ENCODE results near the gene FADS1.

Gene FADS1

DNA sequence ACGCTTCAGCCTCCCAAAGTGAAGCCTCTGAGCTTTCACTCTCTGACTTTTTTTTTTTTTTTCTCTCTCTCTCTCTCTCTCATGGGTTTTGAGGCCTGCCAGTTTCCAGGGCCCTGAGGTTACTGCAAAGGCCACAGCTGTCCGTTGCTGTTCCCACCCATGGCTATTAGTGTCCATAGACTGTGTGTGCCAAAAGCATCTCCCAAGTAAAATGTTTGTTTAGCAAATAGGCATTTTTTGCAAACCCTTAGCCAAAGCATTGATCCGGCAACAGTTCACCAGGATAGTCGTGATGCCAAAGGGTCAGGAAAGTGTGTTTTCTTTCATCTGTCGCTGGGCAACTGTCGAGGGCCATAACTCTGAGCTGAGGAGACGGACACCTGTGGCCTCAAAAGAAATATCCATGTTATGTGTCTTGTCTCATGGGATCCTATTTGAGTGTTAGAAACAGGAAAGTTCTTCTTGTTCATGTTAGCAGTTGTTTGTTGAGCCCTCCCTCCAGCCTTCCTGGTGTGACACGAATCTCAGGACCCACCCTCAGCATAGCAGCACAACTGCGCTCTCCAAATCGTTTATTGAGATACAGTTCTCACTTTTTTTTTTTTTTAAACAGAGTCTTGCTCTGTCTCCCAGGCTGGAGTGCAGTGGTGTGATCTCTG lies 29.7 kb upstream of the FADS1 start:
- no peak for DNase-seq

DNA sequence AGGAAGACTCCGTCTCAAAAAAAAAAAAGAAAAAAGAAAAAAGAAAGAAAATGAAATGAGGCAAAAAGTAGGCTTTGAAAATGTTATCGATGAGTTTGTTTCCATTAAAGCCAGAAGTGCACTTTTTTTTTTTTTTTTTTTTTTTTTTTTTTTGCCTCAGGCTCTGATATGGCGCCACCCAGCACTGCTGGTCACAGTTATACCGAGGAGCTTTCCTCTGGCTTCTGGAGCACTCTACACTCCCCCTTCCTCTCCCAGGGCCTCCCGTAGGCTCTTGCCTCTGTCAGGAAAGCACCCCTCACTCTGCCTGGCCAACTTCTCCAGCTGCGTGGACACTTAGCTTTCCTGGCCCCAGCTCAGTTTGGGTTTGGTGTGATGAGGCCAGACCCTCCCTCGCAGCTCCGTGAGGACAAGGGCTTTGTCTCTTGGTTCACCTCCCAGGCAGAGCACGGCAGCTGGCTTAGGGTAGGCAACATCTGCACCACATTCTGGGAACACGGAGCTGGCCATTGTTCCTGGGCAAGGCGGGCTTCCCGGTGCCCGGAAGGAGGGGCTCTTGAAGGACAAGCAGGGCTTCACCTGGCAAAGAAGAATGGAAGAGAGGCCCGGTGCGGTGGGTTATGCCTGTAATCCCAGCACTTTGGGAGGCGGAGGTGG lies 28.2 kb upstream of the FADS1 start:
- no peak for DNase-seq

DNA sequence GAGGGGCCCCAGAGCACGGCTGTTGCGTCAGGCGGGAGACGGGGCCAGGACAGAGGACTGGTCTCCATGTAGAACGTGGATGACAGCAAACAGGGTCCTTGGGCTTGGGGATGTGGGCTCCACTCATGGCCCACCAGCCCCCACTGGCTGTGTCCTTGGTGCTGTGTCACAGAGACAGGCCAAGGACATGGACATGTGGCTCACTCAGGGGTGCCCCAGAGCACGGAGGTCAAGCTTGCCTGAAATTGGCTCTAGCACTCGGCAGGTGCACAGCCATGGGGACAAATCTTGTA lies 25.7 kb upstream of the FADS1 start:
- DNase-seq = no peak

DNA sequence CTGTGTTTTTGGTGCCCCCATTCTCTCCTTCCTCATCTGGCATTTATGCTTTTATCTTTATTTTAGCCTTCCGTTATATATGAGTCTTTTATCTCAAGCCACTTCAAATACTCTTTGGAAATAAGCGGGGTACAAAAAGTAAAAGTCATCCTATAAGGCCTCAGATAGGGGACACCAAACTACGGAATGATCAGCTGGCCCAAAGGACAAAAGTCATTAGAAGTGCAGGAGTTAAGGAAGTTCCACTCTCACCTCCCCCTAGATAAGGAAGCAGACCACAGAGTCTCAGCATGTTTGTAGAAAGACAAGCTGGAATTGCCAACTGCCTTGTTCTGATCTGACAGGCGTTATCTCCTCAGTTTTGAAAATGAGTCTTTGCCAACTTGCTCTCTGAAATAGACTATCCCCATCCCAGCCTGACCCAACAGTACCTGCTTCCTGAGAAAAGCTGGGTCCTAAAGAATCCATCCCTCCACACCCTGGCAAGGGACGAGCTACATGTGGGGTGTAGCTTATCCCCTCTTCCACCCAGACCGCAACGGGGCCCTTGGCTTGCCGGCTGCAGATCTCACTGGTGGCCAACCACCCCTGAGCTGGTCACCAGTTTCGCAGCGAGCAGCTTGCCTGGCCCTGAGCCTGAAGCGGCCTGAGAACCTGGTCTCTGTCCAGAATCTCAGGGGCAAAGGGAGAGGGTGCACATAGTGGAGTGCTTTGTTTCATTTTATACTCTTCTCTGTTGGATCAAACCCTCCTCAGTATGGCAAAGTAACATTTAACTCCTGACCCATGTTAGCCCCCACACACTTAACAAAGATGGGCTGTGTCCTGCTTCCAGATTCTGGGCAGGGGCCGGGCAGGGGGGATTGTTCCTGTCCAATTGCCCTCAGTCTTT lies 25.1 kb upstream of the FADS1 start:
- peak in 36 of 56 donors; percentile 9 to 75 (median 36) for DNase-seq

DNA sequence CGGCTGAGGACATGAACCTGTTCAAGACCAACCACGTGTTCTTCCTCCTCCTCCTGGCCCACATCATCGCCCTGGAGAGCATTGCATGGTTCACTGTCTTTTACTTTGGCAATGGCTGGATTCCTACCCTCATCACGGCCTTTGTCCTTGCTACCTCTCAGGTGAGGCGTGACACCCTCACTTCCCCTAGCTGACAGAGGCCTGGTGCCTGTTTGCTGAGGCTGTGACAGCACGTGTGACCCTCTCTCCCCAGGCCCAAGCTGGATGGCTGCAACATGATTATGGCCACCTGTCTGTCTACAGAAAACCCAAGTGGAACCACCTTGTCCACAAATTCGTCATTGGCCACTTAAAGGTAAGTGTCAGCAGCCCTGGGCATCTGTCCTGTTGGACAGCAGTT lies 23.6 kb upstream of the FADS1 start:
- no peak for DNase-seq

DNA sequence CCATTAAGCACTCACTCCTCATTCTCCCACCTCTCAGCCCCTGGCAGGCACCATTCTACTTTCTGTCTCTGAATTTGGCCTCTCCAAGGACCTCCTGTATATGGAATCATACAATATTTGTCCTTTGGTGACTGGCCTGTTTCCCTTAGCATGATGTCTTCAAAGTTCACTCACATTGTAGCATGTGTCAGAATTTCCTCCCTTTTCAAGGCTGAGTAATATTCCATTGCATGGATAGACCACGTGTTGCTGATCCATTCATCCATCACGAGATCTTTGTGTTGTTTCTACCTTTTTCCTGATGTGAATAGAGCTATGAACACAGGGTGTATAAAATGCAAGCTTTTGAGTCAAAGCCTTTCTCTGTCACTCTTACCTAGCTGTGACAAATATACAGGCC lies 22.9 kb upstream of the FADS1 start:
- no peak for DNase-seq

DNA sequence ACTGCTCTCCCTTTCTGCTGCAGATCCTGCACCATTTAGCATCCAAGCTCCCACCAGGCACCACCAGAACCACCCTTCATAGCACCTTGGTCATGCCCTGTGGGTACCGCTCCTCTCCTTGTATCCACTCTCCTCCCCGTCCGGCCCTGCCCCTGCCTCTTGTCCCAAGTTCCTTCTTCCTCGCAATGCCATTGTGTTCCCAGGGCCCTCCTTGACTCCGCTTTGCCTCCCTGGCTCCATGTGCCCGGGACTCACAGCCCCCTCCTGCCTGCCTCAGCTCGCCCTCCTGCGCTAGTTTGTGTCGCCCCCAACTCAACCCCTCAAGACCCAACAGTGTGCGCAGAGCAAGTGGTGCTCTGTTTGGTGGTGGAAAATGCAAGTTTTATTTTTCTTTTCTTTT lies 22.1 kb upstream of the FADS1 start:
- DNase-seq = no peak

DNA sequence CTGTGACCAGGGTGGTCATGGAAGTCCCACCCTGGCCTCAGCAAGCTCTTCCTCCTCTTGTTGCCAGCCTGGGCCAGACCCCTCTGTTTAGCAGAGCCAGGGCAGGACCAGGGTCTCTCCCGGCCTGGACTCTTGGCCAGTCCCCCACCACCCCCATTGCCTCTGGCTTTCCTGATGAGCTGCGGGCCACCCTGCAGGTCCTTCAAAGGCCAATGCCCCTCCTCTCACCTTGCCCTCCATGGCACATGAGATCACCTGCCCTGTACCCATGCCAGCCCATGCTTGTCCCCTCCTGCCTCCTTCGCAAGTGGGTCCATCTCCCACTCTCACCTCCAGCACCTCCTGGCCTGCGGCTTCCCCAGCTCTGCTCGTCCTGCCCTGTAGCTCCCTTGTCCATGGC lies 21.7 kb upstream of the FADS1 start:
- DNase-seq = no peak

DNA sequence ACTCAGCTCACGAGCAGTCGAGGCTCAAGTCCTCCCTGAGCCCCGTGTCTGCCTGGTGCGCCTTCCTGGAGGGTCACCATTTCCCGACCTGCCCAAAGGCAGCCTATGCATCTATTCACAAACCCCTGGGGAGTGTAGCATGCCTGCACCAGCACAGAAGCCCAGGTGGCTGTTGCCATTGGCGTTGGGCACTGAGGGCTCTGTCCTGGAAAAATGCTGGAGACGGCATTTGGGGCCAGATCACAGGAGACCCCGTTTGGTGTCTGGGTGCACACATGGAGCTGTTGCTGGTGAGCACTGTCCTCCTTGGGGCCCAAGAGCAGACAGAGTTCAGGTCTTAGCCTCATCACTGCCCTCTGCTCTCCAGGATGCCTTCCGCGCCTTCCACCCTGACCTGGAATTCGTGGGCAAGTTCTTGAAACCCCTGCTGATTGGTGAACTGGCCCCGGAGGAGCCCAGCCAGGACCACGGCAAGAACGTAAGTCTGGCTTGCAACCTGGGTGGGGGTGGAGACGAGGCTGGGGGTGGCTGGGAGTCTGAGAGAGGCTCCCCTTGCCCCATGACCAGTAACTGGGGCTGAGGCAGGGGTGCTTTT lies 20.7 kb upstream of the FADS1 start:
- DNase-seq = no peak

DNA sequence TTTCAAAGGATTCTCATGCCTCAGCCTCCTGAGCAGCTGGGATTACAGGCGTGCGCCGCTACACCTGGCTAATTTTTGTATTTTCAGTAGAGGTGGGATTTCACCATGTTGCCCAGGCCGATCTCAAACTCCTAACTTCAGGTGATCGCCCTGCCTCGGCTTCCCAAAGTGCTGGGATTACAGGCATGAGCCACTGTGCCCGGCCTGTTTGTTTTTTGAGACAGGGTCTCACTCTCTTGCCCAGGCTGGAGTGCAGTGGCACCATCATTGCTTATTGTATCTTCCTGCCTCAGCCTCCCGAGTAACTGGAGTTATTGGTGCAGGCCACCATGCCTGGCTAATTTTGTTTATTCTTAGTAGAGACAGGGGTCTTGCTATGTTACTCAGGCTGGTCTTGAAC lies 19.4 kb upstream of the FADS1 start:
- no peak for DNase-seq

DNA sequence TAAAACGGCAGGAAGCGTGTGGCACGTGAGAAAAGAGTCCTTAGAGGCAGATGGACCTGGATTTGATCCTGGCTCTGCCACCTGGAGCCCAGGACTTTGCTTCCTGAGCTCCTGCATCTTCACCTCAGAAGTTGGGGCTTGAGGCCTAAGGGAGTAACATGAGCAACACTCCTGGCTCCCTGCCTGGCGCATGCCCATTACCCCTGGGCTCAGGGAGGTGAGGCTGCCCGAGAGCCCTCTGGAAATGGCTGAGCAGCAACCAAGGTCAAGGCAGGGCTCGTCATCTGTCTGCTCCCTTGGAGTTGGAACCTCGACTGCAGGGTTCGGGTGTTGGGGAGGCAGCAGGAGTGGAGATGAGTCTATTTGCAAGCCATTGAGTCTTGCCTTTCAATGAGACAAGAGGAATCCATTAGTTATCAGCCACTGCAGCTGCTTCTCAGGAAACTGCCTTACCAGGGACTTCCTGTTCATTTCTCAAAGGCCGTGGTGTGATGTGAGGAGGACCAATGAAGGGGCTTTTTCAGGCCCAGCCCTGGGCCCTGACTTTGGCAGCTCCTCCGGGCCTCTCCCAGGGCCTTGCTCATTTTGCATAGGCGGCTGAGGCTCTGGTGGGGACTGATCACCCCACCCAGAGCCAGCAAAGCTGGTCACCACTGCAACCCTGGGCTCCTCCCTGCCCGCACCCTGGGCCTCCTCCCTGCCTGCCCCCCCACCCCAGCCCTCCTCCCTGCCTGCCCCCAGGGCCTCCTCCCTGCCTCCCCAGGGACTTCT lies 17.7 kb upstream of the FADS1 start:
- DNase-seq = peak in 19 of 56 donors; percentile 5 to 58 (median 31)

DNA sequence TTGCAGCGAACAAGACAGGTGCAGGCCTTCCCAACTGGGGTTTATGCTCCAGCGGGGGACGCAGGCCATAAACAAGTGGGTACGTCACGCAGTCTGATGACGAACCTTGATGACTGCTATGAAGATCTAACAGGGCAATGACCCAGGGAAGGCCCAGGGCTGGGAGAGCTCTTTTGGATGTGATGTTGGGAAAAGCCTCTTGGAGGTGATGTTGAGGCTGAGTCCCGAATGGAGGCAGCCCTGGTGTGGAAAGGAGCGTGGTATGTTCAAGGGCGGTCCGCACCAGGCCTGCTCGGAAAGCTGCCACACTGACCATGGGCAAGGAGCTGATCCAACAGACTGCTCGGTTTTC lies 17.1 kb upstream of the FADS1 start:
- no peak for DNase-seq

DNA sequence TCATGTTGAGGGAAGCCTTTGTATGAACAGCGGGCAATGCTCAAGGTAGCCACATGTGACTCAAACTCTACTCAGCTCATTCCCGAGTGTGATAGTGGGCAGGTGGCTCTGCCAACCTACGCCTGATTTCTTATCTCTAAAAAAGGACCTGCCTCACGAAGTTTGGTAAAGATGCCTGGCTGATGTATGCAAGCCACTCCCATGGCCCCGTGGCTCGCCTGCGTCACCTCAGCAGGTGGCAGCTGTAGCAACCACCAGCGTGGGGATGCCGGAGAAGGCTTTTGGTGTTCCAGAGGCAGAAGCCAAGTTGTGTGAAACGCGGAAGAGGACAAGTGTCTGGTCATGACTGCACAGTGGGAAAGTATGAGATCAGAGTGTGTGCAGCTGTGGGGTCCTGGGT lies 16.7 kb upstream of the FADS1 start:
- peak in 1 of 56 donors; percentile 11 for DNase-seq

DNA sequence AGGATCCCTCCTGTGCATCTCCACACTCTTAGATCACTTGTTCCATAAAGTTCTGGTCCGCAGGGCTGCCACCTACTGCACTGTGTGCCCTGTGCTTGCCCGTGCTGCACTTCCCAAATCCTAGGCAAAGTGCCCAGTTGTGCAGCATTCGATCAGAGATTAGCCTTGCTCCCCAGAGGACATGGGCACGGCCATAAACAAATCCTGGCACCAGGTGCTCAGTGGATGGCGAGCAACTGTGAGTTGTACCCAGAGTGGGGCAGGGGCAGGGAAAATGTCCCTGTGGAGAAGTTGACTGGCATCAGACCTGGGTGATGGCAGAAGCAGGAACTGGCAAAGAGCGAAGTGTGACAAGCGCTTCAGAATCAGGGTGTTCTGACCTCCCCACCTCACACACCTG lies 16.0 kb upstream of the FADS1 start:
- DNase-seq = no peak

DNA sequence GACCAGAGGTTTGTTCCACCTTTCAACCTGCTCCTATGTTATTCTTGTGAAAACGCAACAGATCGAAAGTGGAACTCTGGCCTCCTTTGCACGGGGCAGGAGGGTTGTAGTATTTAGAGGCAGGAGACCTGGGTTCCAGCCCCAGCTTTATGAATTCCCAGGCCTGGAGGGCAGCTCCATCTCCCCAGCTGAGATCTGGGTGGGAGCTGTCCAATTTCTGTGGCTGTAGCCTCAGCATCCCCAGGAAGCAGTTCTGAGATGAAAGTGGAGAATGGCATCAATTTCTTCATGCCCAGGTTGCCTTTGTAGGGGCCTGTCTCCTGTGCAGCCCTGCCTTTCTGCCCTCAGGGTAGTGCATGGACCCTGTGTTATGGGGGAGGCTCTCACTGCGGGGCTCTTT lies 15.4 kb upstream of the FADS1 start:
- no peak for DNase-seq

DNA sequence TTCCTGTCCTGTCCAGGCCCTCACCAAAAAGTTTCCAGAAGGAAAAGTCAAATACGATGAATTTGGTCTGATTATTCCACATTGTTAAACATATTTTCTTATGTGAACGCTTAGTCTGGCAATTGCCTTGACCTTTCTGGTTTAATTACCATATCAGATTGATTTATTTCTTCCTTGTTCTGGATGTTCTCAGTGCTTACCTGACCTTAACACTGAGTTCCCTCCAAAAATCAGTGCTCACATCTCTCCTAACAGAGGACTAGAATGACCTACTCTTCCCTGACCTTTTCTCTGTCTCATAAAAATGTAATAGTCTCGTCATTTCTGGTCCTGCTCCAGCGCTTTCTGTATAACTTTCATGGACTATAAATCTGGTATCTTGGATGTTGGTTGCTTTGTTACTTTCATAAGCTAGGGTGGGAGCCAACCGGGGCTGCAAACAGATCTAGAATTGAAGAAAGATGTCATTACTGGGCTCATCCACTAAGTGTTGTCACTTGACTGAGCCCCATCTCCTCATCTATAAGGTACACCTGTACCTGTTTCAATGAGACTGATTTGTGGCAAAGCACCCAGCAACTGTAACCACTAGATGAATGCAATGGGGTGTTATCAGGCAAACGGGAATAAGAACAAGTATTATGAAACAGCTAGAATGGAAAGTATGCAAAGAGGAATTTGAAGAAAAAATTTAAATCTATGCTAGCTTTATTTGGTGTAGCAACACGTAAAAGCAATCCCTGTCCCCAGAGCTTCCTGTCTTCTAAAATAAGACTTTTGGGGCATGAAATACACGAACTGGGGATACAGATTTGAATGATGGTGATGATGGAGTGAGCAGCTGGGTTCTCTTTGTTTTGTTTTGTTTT lies 13.7 kb upstream of the FADS1 start:
- DNase-seq = no peak

DNA sequence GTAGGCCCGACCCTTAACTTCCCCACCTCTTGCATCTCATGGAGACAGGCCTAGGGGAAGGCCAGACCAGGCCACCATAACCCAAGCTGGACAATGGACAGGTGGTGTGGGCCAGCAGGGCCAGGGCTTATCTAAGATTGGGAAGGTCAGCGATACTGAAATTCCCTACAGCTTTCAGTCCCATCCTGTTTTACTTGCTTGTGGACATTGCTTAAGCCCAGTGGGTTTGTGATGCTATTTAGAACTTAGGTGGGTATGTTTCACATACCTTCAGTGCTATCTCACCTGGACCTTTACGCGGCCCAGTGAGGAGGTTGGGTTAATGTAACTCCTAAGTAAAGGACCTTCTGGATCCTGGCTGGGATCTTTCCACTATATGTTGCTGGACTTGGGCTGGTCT lies 13.0 kb upstream of the FADS1 start:
- no peak for DNase-seq

DNA sequence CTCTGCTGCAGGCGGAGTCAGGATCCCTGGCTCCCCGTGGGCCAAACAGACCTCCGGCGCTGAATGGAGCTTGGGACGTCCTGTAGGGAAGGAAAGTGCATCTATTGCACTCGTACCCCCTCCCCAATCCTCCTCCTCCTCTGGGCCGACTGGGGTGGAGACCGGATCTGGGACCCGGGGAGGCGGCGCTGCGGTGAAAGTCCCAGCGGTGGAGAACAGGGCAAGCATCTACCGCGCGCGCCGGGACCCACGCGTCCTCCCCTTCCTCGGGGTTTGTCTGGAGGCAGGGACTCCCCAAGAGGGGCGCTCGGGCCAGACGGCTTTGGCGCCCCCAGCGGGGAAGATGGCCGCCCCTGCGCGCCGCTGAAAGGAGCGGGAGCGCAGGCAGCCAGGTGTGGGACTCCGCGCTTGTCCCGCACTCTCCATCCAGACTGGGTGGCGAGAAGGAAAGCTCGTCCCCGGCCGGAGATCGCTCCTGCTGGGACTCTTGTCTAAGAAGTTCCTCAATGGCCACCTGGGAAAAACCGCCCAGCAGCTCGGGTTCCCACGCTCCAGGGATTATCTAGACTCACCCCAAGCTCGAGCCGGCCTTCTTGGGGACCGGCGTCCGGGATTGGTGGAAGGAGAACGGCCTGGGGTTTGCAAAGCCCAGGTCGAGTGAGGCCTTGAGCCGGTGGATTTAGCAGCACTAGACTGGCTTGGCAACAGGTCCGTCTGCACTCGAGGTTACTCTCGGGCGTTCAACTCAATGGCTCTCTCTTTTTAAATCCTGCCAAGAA lies 12.0 kb upstream of the FADS1 start:
- peak in 36 of 56 donors; percentile 10 to 60 (median 35) for DNase-seq

DNA sequence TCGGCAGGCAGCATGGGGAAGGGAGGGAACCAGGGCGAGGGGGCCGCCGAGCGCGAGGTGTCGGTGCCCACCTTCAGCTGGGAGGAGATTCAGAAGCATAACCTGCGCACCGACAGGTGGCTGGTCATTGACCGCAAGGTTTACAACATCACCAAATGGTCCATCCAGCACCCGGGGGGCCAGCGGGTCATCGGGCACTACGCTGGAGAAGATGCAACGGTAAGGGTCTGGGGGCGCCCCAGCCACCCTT lies 11.5 kb upstream of the FADS1 start:
- no peak for DNase-seq
